ENCODE measurements around the gene KCNN3.

DNA sequence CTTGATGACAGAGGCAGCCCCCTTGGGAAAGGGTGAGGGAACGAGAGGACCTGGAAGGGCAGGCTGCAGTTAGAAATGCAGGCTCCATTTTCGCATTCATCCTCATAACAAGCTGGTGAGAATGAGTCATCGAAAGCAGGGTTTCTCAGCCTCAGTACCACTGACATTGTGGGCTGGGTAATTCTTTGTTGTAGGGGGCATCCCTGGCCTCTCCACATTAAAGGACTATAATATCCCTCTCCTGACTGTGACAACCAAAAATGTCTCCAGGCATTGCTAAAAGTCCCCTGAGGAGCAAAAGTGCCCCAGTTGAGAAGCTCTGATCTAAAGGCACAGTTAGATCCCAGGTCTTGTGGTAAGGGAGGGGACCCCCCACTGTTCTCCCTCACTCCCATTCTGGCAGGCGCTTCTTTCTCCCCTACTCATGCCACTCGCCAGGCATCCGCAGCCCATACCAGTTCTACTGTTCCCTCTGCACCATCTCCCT, 20.4 kb downstream of the KCNN3 start:
- TF ChIP-seq, protein P1, sequence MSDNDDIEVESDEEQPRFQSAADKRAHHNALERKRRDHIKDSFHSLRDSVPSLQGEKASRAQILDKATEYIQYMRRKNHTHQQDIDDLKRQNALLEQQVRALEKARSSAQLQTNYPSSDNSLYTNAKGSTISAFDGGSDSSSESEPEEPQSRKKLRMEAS (IDR thresholded peaks at IDR 0.05), result no peak
- TF ChIP-seq, protein P2, sequence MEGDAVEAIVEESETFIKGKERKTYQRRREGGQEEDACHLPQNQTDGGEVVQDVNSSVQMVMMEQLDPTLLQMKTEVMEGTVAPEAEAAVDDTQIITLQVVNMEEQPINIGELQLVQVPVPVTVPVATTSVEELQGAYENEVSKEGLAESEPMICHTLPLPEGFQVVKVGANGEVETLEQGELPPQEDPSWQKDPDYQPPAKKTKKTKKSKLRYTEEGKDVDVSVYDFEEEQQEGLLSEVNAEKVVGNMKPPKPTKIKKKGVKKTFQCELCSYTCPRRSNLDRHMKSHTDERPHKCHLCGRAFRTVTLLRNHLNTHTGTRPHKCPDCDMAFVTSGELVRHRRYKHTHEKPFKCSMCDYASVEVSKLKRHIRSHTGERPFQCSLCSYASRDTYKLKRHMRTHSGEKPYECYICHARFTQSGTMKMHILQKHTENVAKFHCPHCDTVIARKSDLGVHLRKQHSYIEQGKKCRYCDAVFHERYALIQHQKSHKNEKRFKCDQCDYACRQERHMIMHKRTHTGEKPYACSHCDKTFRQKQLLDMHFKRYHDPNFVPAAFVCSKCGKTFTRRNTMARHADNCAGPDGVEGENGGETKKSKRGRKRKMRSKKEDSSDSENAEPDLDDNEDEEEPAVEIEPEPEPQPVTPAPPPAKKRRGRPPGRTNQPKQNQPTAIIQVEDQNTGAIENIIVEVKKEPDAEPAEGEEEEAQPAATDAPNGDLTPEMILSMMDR (IDR thresholded peaks at IDR 0.05; ENCODE audit: control extremely low read depth in 1 of 3, insufficient read depth in 1 of 3, low read depth in 1 of 3, low read length in 3 of 3), result no peak
- TF ChIP-seq JUND (IDR thresholded peaks at IDR 0.05; ENCODE audit: low read length) (peak; percentile 20; the same call in 1 of the 2 replicates), SIN3A (conservative IDR thresholded peaks at IDR 0.05 in 1 of 2, IDR thresholded peaks at IDR 0.05 in 1 of 2; ENCODE audit: low read depth in 1 of 2, low read length in 2 of 2) (no peak)
